Measurements from ENCODE around the gene ASRGL1.

- TF ChIP-seq CTCF (IDR thresholded peaks at IDR 0.05) (no peak), POLR2A (IDR thresholded peaks at IDR 0.05) (peak in 1 of 2 donors; percentile 24)
Measured at GRCh38 chr11:62400760-62401159, 63.5 kb downstream of the ASRGL1 start.

Data from uterus (tissue), 2 donors.